Vagina (tissue), 2 donors: ENCODE results near the gene AKT1S1. TPM values are rescaled to one million over a fixed set of nuclear protein-coding genes. Genes with fewer than 3 reads are reported as not detected.

Source experiments
- DNase-seq, 2 donors: peaks; one replicate each; pipeline ENCODE4 v3.0.0-alpha.2; 2017; ENCODE audit errors: extremely low spot score in 2 of 2
- H3K27ac ChIP-seq: fragments of 200-600 bp; sonication (generic); one replicate; pipeline ENCODE4 v1.5.1; 2019
- H3K27me3 ChIP-seq: fragments of 200-600 bp; sonication (generic); one replicate; pipeline ENCODE4 v1.5.1; 2019
- H3K36me3 ChIP-seq, 2 donors: fragments of 200-600 bp; sonication (generic); one replicate each; pipeline ENCODE4 v1.5.1; 2017 to 2019
- H3K4me1 ChIP-seq: fragments of 200-600 bp; sonication (generic); one replicate; pipeline ENCODE4 v1.5.1; 2019
- H3K4me3 ChIP-seq, 2 donors: fragments of 200-600 bp; sonication (generic); 1 replicate in 1 of 2; 2 replicates in 1 of 2; pipeline ENCODE4 v1.5.1; 2016 to 2019
- H3K9me3 ChIP-seq: fragments of 200-600 bp; sonication (generic); one replicate; pipeline ENCODE4 v1.5.1; 2019
- POLR2A ChIP-seq, 2 donors: fragments of 450-650 bp; IDR thresholded peaks; one replicate each; pipeline ENCODE4 v1.6.1; 2017; ENCODE audit warnings: antibody characterized with exemption in 2 of 2, mild to moderate bottlenecking in 2 of 2, moderate library complexity in 2 of 2
- POLR2AphosphoS5 ChIP-seq, 2 donors: sonication (generic); formaldehyde crosslinking; IDR thresholded peaks; one replicate each; pipeline ENCODE4 v1.9.0; 2017; ENCODE audit warnings: antibody characterized with exemption in 2 of 2, mild to moderate bottlenecking in 2 of 2, low read depth in 1 of 2; ENCODE audit not compliant: insufficient read depth in 1 of 2
- intact Hi-C: fragments of 100-400 bp; cut with DNase I; formaldehyde crosslinking; loops from one replicate; pipeline ENCODE4 v1.15.1; 2023
- total RNA-seq: library from RNA; depleted of rRNA; stranded (reverse); fragments of >200 nt; gene quantifications from one replicate; pipeline ENCODE4 v1.2.3, GENCODE V29; 2016
- TF ChIP-seq, protein P1 (sequence below), 3 experiments: fragments of 450-650 bp in 2 of 3; fragments of 200-600 bp in 1 of 3; sonication (generic) in 1 of 3; IDR thresholded peaks; one replicate each; pipeline ENCODE4 v1.5.1; 2017 to 2019; ENCODE audit warnings: antibody characterized with exemption in 3 of 3, mild to moderate bottlenecking in 2 of 3, moderate library complexity in 2 of 3

AKT1S1 gene
- total RNA-seq, 1 donor from 2014 or later = 16.9 TPM

GRCh38 chr19:49859682-49860335 lies 17.3 kb downstream of the AKT1S1 start:
- Histone ChIP-seq H3K36me3 (peaks cover 0 to 69% of the 10 kb centered on the region in 2 donors), H3K27ac (no peak overlapping the region), H3K4me1 (peaks cover 10% of the 10 kb centered on the region), H3K9me3 (no peaks in the 10 kb centered on the region), H3K4me3 (no peak overlapping the region), H3K27me3 (no peaks in the 10 kb centered on the region)
- TF ChIP-seq, protein P1, sequence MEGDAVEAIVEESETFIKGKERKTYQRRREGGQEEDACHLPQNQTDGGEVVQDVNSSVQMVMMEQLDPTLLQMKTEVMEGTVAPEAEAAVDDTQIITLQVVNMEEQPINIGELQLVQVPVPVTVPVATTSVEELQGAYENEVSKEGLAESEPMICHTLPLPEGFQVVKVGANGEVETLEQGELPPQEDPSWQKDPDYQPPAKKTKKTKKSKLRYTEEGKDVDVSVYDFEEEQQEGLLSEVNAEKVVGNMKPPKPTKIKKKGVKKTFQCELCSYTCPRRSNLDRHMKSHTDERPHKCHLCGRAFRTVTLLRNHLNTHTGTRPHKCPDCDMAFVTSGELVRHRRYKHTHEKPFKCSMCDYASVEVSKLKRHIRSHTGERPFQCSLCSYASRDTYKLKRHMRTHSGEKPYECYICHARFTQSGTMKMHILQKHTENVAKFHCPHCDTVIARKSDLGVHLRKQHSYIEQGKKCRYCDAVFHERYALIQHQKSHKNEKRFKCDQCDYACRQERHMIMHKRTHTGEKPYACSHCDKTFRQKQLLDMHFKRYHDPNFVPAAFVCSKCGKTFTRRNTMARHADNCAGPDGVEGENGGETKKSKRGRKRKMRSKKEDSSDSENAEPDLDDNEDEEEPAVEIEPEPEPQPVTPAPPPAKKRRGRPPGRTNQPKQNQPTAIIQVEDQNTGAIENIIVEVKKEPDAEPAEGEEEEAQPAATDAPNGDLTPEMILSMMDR (IDR thresholded peaks at IDR 0.05) = no peak
- no peak for TF ChIP-seq POLR2AphosphoS5 (IDR thresholded peaks at IDR 0.05; ENCODE audit: insufficient read depth in 1 of 2, low read depth in 1 of 2)
- TF ChIP-seq POLR2A (IDR thresholded peaks at IDR 0.05) = no peak
- no peak for DNase-seq
- intact Hi-C loops = loop anchor here (5.0 to 10.0 kb wide), 2 partner anchors 43 to 105 kb away; partner anchors contain the start of gene MED25

DNA sequence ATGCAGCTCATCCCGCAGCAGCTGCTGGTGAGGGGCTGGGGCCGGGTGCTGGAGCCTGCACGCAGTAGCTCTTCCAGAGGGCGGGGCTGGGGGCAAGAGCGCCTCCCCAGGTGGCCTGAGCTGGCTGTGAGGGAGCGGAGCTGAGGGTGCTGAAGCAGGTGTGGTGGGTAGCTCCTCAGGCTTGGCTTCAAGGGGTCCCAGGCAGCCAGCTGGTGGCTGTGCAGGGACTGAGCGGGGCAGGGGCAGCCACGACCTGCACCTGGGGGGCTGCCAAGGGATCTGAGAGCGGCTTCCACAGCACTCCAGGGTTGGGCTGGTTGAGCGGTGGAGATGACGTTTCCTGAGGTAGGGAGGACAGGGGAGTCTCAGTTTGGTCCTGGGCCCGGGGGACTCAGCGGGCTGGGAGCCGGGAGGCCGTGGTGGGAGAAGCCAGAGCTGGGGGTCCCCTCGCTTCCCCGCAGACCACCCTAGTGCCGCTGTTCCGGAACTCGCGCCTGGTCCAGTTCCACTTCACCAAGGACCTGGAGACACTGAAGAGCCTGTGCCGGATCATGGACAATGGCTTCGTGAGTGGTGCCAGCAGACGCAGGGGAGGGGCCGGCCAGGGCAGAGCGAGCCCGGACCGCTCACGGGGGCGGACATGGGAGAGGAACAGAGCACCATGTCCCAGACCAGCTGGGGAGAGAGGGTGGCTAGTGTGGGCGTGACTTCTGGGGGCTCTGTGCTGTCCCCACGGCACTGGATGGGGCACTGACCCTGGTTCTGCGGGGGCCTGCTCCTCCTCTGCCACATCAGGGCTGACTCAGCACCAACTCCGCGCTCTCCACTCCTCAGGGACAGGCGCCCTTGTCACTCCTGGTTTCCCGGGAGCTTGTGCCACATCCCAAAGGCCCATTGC lies 18.8 kb downstream of the AKT1S1 start:
- DNase-seq = no peak
- Histone ChIP-seq H3K36me3 (peaks cover 0 to 62% of the 10 kb centered on the region in 2 donors), H3K4me1 (peaks cover 23% of the 10 kb centered on the region), H3K27ac (no peak overlapping the region), H3K27me3 (no peaks in the 10 kb centered on the region), H3K9me3 (no peaks in the 10 kb centered on the region), H3K4me3 (no peak overlapping the region)
- intact Hi-C loops = loop anchor here (10.0 kb wide), 1 partner anchor 104 kb away; no protein-coding TSS in a partner anchor
- TF ChIP-seq POLR2AphosphoS5 (IDR thresholded peaks at IDR 0.05; ENCODE audit: insufficient read depth in 1 of 2, low read depth in 1 of 2) = no peak
- TF ChIP-seq POLR2A (IDR thresholded peaks at IDR 0.05) = no peak
- TF ChIP-seq, protein P1 (IDR thresholded peaks at IDR 0.05) = no peak

DNA sequence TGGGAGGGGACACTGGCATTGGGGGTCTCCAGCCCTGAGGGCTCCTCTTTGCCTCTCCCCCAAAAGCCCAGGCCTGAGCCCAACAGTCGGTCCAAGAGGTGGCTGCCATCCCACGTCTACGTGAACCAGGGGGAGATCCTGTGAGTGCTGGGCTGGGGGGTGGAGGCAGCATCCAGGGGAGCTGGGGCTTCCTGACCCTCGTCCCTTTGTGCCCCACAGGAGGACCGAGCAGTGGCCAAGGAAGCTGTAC lies 19.4 kb downstream of the AKT1S1 start:
- Histone ChIP-seq H3K27me3 (no peaks in the 10 kb centered on the region), H3K4me1 (peaks cover 28% of the 10 kb centered on the region), H3K4me3 (no peak overlapping the region), H3K9me3 (no peaks in the 10 kb centered on the region), H3K27ac (no peak overlapping the region), H3K36me3 (peaks cover 0 to 59% of the 10 kb centered on the region in 2 donors)
- no peak for DNase-seq
- intact Hi-C loops = loop anchor here (10.0 kb wide), 1 partner anchor 103 kb away; no protein-coding TSS in a partner anchor
- TF ChIP-seq POLR2AphosphoS5 (IDR thresholded peaks at IDR 0.05; ENCODE audit: insufficient read depth in 1 of 2, low read depth in 1 of 2) = no peak
- TF ChIP-seq POLR2A (IDR thresholded peaks at IDR 0.05) = no peak
- TF ChIP-seq, protein P1 (IDR thresholded peaks at IDR 0.05) = no peak

DNA sequence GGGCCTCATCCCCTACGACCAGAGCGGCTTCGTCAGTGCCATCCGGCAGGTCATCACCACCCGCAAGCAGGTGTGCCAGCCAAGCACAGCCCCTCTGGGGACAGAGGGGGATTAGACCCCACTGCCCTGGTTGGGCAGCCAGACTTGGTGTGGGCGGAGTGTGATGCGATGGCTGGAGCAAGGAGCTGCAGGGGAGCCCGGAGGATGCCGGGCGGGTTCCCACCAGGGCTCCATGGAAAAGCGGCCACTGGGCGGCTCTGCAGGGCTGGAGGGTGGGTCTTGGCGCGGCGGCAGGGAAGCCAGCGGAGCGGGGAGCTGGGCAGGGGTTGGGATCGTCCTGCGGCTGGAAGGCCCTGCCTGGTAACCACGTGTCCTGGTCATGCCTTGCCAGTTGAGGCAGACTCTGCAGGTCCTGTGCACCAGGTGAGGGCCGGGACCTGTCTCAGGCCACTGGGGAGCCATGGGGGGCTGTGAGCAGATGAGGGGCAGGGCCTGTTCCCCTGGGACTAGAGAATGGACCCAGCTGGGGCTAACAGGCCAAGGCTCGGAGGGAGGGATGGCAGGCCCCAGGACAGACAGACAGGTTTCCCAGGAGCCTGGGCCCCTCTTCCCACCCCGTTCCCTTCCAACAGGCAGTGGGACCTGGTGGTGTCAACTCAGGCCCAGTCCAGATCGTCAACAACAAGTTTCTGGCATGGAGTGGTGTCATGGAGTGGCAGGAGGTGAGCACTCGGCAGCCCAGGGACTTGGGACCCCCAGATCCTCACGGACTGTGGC lies 19.9 kb downstream of the AKT1S1 start:
- DNase-seq = no peak
- TF ChIP-seq POLR2A (IDR thresholded peaks at IDR 0.05) (no peak), POLR2AphosphoS5 (IDR thresholded peaks at IDR 0.05; ENCODE audit: insufficient read depth in 1 of 2, low read depth in 1 of 2) (no peak)
- TF ChIP-seq, protein P1 (IDR thresholded peaks at IDR 0.05) = no peak
- intact Hi-C loops = loop anchor here (10.0 kb wide), 1 partner anchor 102 kb away; no protein-coding TSS in a partner anchor
- peaks cover 34% of the 10 kb centered on the region for H3K4me1 ChIP-seq
- no peak overlapping the region for H3K27ac ChIP-seq
- H3K36me3 ChIP-seq = peaks cover 0 to 57% of the 10 kb centered on the region in 2 donors
- H3K9me3 ChIP-seq = no peaks in the 10 kb centered on the region
- no peaks in the 10 kb centered on the region for H3K27me3 ChIP-seq
- no peak overlapping the region for H3K4me3 ChIP-seq
